AG04449 (cell line): ENCODE data around the gene DMAC2.

Source experiments
- CTCF ChIA-PET: fragments of 350-600 bp; formaldehyde crosslinking; extraction: SDS; loops from one replicate; lab custom pipeline; 2021; ENCODE audit warnings: antibody characterized with exemption; lab: Yijun Ruan, JAX
- POLR2A ChIA-PET: fragments of 400-600, 350-600 bp; formaldehyde crosslinking; extraction: SDS; loops from one replicate; lab custom pipeline; 2020; ENCODE audit warnings: antibody characterized with exemption, inconsistent platforms; lab: Yijun Ruan, JAX
- DNase-seq: peaks from one replicate; pipeline ENCODE4 v3.0.0-alpha.2; 2010; ENCODE audit warnings: low read depth, low spot score
- H3K4me3 ChIP-seq: 2 replicates; pipeline ENCODE4 v1.5.1; 2011; ENCODE audit warnings: low read depth, mild to moderate bottlenecking, control low read depth, low read length
- CTCF ChIP-seq: IDR thresholded peaks from one replicate; pipeline ENCODE4 v1.5.1; 2011; ENCODE audit warnings: mild to moderate bottlenecking, moderate library complexity, low read length, control low read depth, inconsistent platforms; ENCODE audit not compliant: insufficient read depth; ENCODE audit errors: missing control alignments

Gene DMAC2

GRCh38 chr19:41420101-41420880 lies 19.4 kb downstream of the DMAC2 start:
- POLR2A ChIA-PET: no interaction called here
- CTCF ChIA-PET: no interaction called here
- H3K4me3 ChIP-seq: no peak overlapping the region
- TF ChIP-seq CTCF: no peak
- DNase-seq: no peak

- no peak for TF ChIP-seq CTCF
- ChIA-PET POLR2A (no interaction called here), CTCF (interaction anchor here (1.0 kb wide), 1 partner anchor 112 kb away, joined by 3 read pairs; no protein-coding TSS in a partner anchor)
- H3K4me3 ChIP-seq: no peak overlapping the region
- no peak for DNase-seq
Observed at GRCh38 chr19:41416194-41416674, 23.5 kb downstream of the DMAC2 start.

- ChIA-PET POLR2A (no interaction called here), CTCF (no interaction called here)
- no peak overlapping the region for H3K4me3 ChIP-seq
- no peak for DNase-seq
- TF ChIP-seq CTCF: no peak
Observed at GRCh38 chr19:41415154-41415571, 24.5 kb downstream of the DMAC2 start.

GRCh38 chr19:41414461-41414860 lies 25.3 kb downstream of the DMAC2 start:
- POLR2A ChIA-PET: no interaction called here
- no peak for TF ChIP-seq CTCF
- DNase-seq: no peak
- CTCF ChIA-PET: no interaction called here
- no peak overlapping the region for H3K4me3 ChIP-seq

GRCh38 chr19:41413947-41414346 lies 25.8 kb downstream of the DMAC2 start:
- POLR2A ChIA-PET: no interaction called here
- no peak for DNase-seq
- no peak for TF ChIP-seq CTCF
- no peak overlapping the region for H3K4me3 ChIP-seq
- CTCF ChIA-PET: no interaction called here

GRCh38 chr19:41412953-41413352 lies 26.8 kb downstream of the DMAC2 start:
- CTCF ChIA-PET: no interaction called here
- POLR2A ChIA-PET: no interaction called here
- TF ChIP-seq CTCF: no peak
- H3K4me3 ChIP-seq: no peak overlapping the region
- DNase-seq: no peak
